ENCODE results near the gene SMKR1.

SMKR1 gene

GRCh38 chr7:129489491-129489890 lies 12.8 kb upstream of the SMKR1 start:
- peak; percentile 92 for DNase-seq

- DNase-seq, result peak; percentile 53
Observed at GRCh38 chr7:129492391-129492790, 9.9 kb upstream of the SMKR1 start.

- peak; percentile 24 for DNase-seq
Observed at GRCh38 chr7:129493555-129493954, 8.8 kb upstream of the SMKR1 start.

GRCh38 chr7:129494041-129494440 lies 8.3 kb upstream of the SMKR1 start:
- DNase-seq, result peak; percentile 88

GRCh38 chr7:129495987-129496386 lies 6.3 kb upstream of the SMKR1 start:
- DNase-seq, result no peak

GRCh38 chr7:129496653-129497052 lies 5.7 kb upstream of the SMKR1 start:
- no peak for DNase-seq

GRCh38 chr7:129497156-129497555 lies 5.2 kb upstream of the SMKR1 start:
- DNase-seq, result no peak

GRCh38 chr7:129498021-129498420 lies 4.3 kb upstream of the SMKR1 start:
- DNase-seq, result no peak

- no peak for DNase-seq
Observed at GRCh38 chr7:129499999-129500398, 2.3 kb upstream of the SMKR1 start.

- DNase-seq, result no peak
Observed at GRCh38 chr7:129502708-129503685, 666 bp downstream of the SMKR1 start.

- DNase-seq, result no peak
Observed at GRCh38 chr7:129503725-129504124, 1.4 kb downstream of the SMKR1 start.

GRCh38 chr7:129512192-129512591 lies 9.9 kb downstream of the SMKR1 start:
- no peak for DNase-seq

- no peak for DNase-seq
Observed at GRCh38 chr7:129513546-129513945, 11.2 kb downstream of the SMKR1 start.

GRCh38 chr7:129514683-129515082 lies 12.4 kb downstream of the SMKR1 start:
- peak; percentile 21 for DNase-seq

GRCh38 chr7:129515381-129515780 lies 13.1 kb downstream of the SMKR1 start:
- no peak for DNase-seq

- DNase-seq, result peak; percentile 8
Observed at GRCh38 chr7:129517931-129518330, 15.6 kb downstream of the SMKR1 start.

- DNase-seq, result no peak
Observed at GRCh38 chr7:129519464-129519863, 17.1 kb downstream of the SMKR1 start.

- DNase-seq, result peak; percentile 11
Observed at GRCh38 chr7:129522088-129522970, 20.0 kb downstream of the SMKR1 start.

GRCh38 chr7:129522971-129523340 lies 20.6 kb downstream of the SMKR1 start:
- no peak for DNase-seq

GRCh38 chr7:129523924-129524323 lies 21.6 kb downstream of the SMKR1 start:
- DNase-seq, result no peak

GRCh38 chr7:129524405-129524804 lies 22.1 kb downstream of the SMKR1 start:
- DNase-seq, result peak; percentile 75

- no peak for DNase-seq
Observed at GRCh38 chr7:129525225-129525862, 23.0 kb downstream of the SMKR1 start.

GRCh38 chr7:129529643-129530042 lies 27.3 kb downstream of the SMKR1 start:
- no peak for DNase-seq

Measured in fibroblast of skin of right biceps (primary cell).